ENCODE measurements around the gene THBS4.
A peak's percentile ranks its signal among the peaks of the same experiment; 100 is the strongest.

The THBS4 gene

DNA sequence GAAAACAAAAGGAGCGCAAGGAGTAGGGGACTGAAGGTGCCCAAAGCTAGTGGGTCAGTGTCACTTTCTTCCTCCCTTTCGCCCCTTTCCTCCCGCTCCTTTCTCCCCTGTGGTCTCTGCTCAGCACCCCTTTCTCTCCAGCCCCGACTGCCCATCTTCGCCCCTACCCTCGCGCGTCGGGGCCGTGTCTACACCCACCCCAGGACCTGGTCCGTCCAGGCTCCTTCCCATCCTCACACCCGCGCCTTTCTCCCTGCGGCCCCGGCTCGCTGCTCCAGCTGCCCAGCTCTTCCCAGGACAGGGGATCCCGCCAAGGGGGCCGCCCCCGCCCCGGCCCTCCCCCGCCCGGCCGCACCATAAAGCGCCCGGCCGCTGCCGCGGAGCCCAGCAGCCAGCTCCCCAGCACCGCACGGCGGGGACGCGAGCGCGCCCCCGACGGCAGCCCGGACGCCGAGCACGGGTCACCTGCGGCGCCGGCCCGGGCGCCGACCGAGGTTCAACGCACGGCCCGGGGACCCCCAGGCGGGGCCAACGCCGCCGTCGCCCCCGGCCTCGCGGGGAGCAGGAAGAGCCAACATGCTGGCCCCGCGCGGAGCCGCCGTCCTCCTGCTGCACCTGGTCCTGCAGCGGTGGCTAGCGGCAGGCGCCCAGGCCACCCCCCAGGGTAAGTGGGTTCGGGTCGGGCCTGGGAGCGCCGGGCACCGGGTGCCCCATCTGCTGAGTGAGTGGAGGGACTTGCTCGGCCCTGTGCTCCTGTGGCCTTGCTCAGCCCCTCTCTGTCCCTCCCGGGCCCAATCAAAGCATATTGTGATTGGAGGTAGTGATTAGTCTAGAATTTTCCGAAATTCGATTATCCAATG, at the start of gene THBS4:
THBS4 (plus strand) TSS at position 387 of the 860 bp plus-strand sequence; CDS start at position 577, 190 bp downstream.
- no peak for DNase-seq

DNA sequence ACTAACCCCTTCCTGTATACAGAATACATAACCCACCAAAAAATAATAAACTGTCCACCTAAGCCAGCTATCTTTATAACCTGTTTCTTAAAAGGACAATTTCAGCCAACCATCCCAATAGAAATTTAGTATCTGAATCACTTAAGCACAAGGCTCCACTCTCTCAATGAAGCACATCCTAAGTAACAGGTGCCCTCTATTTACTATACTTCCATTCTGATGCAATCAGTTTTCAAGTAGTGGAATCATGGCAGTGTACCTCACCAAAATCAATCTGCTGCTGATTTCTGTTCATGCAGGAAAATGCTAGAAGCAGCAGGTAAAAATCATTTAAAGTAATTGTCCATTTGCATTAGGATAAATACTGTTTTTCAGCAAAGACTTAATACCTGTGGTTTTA, 48.9 kb upstream of the THBS4 start:
- no peak for DNase-seq

DNA sequence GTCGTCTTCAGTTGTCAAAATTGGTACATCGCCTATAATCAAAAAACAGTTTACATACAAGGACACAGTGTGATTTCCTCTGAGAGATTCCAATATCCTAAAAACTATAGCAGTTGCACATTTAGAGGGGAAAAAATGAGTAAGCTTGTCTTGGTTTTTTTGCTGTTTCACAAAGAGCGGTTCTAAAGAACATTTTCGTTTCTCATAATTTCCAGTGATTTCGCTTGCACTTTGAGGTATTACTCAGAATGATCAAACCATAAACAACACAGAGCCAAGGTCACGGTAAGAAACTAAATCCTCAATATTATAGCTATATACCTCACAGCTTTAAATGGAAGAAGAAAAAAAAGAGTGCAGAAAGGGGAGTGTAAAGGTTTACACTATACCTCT, 44.9 kb upstream of the THBS4 start:
- DNase-seq: no peak

DNA sequence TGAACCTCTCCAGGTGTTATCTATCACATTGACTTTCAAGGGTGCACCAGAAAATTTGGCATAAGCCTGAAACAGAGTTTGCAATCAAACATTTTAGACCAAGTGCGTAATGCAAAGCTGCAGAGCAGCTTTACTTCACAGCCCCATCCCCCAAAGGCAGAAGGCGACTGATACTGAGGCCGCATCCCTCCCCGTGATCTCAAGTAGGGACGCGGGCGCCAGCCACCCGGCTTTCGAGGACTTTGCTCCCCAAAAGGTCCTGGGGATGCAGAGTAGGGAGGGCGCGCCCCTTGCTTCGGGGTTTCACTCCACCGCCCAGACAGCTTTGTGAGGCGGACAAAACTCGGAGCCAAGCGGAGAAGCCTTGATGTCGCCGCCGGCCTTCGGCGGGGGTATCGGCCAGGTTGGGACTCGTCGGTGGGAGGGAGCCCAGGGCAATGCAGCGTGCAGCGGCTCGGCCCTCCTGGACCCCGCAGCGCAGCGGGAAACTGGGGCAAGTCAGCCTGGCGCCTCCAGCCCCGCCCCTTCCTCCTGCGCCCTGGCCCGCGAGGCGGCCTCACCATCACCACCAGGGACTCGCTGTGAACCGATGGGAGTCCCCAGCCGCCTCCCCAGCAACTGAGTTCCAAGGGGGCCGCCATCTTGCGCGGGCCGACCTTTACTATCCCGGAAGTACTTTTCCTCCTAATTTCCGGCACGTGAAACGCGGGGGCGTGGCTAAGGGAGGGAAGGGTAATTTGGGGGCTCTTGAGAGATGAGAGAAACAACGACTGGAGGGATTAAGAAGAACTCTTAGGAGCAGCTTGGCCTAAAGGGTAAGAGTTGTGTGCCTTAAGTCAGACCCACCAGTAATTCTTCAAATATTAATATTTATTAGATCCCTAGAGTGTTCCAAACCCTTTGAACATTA, 44.3 kb upstream of the THBS4 start, which contains the start of gene MTX3:
MTX3 (minus strand) TSS at position 665 of the 910 bp plus-strand sequence; CDS start at position 641, 24 bp downstream.
- peak; percentile 71 for DNase-seq

DNA sequence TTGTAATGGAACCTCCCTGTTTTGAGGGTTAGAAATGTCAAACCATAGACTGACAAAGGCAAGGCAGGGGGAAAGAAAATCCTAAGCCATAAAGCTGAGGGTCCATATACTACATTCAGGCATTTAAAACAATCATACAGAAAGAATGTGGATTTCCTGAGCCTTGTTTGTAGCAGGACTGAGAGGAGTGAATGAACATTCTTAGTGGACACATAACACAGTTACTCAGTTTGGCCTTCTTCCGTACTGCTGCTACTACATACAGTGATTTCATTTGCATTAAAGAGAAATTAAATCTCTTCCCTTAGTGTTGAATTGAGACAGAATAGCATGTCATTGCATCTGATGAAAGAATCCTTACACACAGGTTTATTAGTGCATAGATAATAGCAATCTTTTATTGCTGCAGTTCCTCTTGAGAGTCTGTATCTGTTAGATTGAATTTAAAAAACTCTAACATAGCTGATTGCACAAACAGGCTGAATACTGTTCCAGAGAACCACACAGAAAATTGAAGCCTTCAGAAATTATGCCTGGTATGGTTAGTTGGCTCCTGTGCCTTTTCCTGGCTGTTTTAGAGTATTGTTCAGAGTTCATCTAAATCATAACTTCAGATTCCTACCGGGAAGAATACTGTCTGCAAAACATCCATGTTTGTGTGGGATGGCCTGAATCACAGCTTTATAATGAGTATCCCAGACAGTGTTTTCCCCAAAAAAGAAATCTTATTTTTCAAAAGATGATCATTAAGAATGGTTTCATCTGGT, 42.1 kb upstream of the THBS4 start:
- DNase-seq: no peak

DNA sequence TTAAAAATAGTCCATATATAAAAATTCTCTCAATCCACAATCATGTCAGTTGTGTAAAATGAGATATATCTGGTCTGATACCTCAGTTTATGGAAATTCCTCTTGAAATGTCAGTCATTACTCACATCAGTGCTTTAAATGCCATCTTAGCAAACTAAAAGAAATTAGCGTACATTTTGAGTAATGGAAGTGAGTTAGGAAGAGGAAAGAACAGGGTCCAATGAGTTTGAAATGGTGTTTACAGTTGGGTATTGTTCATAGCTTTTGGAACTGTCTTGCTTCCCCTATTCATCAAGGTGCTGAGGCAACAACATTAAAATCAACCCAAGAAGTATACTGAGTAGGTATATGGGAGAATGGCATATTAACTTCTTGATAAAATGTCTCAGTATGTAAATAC, 35.4 kb upstream of the THBS4 start:
- no peak for DNase-seq

DNA sequence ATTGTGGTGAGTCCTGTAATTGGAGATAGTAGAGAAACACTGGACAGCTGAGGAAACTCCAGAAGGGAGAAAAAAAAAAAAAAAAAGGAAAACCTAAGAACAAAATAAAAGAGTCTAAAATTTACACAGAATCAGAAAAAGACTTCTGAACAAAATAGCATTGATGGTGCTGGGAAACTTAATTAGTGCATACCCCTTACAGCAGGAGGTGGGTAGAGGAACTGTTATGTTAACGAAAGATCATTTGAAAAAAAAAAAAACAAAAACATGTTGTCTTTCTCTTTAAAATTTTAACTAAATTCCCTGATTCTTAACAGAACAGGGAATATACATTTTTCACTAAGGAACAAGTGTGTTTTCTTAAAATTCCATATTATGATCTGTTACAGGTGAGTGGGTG, 32.5 kb upstream of the THBS4 start:
- no peak for DNase-seq

DNA sequence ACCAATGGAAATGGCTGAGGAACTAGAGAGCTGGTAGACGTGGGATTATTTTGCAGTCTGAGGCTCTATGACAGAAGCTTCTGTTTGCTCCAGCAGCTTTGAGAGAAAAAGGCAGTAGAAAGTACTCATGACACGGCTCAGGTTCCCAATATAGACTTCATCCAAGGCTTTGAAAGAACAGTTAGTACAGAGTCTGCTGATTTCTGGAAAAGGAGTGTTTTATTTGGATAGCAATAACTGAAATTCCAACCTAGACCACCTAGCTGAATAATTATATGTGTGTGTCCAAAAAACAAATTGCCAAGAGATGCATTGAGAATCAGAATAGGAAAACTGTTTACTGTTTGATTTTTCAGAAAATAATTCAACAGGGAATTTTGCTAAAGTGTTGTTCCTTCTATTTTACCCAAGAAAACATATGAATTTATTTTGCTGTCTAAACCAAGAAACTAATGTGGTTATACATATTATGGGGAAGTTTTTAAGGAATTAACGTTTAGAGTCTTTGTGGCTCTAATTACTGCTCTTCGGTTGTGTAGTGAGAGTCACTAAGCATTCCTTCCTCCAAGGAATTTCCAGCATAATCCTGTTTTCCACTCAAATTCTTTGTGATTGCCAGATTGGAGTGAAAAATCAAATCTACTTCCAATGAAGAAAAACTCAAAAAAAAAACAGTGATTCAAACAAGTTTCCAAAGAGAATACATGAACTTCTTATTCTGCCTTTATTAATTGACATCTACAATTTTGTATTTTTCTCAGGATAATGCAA, 26.0 kb upstream of the THBS4 start:
- no peak for DNase-seq

DNA sequence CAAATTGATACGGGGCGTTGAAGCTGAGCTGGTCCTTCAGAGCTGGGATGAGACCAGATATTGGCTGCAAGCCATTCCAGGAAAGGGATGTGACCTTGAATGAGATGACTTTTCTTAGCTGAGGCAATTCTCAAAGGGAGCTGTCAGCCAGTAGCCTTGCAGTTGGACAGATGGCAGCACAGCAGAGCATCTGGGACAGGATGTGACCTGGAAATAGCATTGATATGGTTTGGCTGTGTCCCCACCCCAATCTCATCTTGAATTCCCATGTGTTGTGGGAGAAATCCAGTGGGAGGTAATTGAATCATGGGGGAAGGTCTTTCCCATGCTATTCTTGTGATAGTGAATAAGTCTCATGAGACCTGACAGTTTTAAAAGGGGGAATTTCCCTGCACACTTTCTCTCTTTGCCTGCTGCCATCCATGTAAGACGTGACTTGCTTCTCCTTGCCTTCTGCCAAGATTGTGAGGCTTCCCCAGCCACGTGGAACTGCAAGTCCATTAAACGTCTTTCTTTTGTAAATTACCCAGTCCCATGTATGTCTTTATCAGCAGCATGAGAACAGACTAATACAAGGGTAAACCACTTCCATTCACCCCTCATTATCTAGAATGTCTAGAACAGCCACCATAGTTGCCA, 24.3 kb upstream of the THBS4 start:
- no peak for DNase-seq

DNA sequence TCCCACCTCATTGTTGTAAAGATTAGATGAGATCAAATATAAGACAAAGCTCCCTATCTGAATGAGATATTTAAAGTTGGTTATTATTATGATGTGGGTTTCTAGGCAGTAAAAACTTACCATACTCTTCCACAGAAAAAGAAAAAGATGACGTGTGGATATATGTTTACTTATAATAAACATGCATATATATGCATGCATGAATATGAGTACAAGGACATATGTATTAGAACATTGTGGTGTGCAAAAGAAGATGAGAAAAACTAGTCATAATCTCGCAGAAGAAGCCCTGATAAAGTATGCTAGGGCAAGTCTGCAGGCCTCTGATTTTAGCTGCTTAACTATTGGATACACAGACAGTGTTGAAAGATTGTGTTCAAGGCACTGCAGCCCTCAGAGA, 10.1 kb upstream of the THBS4 start:
- DNase-seq: no peak

DNA sequence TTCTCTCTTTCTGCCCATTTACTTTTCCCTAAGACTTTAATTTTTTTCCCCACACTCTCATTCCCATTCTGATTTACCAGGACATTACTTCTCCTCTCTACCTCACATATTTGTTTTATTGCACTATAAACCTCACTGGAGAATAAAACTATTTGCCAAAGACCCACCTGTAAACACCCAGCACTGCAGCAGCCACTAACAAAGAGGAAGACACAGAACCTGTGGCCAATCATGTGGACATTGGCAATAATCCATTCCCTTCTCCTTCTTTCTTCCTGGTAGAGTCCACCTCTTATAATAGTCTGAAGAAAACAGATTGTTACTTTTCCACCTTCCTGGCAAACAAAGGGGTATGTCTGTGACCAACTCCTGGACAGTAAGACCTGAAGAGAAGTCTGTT, 8.3 kb upstream of the THBS4 start:
- no peak for DNase-seq

DNA sequence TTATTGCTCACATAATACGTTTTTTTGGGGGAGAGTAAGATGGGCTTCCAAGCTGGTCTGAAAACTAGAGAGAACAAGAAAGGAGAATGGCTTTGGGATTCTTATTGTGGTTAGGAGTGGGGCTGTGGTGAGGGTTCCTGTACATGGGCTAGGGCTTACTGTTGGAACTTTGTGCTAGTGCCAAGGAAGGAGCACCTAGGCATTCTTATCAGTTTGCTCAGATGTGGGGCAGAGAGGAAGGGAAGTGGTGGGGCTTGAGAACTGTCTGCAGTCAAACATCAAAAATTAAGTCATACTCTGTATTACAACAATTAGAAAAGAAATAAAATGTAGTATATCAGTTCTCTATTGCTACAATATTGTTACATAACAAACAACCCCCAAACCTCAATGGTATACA, 4.0 kb upstream of the THBS4 start:
- DNase-seq: no peak

DNA sequence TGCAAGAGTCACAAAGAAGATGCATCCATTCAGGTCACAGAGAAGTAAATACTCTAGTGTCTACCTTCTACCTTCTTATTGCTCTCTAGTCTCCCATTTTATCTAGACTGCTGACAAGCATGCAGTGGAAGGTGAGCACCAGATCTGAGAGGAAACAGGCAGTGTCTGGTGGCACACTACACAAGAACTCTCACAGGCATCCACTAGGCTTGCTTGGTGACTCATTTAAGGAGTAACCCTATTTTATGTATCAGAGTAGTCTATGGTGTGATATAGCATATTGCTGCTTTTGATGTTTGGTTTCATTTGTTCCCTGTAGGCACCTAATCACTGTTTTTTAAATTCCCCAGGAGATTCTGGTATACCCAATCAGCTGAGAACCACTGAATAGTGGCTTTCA, 1.6 kb upstream of the THBS4 start:
- no peak for DNase-seq

DNA sequence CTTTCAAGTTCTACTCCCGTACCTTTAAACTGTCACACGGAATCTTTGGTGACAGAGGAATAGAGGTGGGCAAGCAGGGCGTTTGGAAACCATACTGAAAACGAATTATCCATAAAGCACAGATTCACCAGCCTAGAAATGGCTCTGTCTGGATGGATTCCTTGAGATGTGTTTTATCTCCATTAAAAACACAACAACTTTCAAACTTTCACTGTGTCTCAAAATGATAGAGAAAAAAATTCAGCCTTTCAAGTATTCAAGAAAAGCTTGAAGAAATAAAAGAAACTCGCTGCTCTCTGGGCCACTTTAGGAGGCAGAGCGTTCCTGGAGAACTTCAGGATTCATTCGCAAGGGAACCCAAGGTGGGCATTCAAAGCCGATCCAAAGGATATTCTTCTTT, 589 bp upstream of the THBS4 start:
- DNase-seq: no peak

DNA sequence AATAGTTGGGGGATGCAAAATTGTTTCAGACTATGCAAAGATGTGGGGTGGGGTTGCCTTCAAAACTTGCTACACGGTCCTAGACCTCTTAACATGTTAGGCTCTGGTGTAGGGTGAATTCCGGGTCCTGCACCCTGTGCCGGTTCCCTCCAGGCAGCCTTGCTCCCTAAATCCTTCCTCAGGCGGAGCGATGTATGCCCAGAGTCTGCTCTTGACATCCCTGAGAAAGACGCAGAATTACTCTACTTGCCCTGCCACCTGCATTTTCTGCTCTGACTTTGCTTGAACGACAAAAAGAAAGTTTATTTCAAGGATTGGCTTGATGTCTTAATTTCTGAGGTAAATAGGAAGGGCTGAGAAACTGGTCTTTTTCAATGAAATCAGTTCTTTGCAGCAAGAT, 691 bp downstream of the THBS4 start:
- DNase-seq: no peak

DNA sequence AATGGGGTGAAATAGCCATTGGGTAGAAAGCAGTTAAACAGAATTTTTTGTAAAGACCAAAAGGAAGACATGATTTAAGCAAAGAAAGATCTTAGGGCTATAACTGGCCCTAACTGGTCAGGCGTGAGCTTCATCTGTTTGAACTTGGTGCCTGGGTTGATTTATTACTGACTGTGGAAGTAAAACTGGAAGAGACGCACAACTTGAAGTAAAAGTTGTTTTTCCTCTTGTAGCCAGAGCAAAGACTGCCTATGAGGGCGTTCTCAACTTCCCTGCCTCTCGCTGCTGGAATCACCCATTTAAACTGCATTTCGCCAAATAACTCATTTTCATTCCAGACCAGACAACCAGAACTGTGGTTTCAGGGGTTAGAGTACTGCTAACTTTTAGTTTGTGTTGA, 1.5 kb downstream of the THBS4 start:
- no peak for DNase-seq

DNA sequence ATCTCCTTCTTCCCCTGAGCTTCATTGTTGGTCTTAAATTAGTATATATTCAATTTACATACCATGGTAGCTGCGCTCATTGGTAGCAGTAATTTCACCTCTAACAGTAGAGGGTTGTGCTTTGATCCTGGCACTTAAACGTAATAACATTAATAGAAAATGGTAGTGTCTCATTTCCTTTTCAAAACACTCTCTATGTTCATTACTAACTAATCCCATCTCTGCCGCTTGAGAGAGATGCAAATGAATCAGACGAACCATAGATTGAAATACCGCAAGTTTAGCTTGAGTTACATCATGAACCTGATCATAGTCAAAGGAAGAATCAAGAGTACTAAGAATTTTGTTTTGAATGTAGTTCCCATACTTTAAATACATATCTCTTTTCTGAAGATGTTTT, 2.2 kb downstream of the THBS4 start:
- DNase-seq: no peak

DNA sequence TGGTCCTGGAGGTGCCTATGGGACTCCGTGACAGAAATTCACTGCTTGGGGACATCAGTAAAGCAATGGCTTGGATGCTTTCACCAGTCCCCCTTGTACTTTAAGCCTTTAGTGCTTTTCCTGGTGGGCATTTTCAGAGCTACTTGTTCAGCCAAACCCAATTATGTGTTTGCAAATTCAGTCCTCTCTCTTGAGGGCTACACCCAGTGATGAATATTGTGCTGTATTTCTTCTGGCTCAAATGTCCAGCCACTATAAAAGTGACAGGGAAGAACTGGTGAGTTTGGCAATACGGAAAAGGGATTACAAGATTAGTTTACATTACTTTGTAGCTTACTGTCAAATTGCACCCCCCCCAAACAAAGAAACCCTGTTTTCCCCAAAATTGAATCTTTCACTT, 4.5 kb downstream of the THBS4 start:
- no peak for DNase-seq

DNA sequence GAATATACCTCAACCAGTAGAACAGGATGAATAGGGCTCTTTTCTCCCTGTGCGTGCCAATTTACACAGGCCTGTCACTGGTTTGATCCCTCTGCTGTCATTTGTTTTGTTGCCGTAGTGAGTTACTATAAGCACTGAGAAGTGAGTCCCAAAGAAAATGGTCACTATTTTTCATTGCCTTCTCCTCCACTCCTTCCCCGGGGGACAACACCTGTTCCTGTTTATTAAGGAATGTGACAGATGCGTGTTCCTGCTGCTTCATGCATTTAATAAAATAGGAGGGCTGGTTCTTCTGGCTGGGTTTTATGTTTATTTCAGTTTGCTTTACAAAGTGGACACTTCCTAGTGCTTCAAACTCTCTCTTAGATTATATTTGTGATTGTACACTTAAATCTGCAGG, 6.4 kb downstream of the THBS4 start:
- DNase-seq: no peak

DNA sequence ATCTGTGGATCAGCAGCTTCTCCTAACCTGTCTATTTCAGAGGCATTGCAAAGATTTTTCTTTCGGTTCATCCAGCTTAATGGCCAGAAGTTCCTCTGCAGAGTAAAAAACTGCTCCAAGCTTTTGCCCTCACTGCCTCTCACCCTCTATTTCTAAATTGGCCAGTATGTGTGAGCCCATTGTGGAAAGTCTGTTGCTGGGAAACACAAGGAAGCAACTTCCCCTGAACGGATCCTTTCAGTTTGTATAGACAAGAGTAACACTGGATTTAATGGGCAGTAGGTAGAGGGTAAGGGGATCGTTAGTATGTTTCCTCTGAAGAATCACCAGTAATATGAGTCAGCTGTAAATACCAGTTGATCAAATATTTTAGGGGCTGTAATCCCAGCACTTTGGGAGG, 7.2 kb downstream of the THBS4 start:
- DNase-seq: no peak

DNA sequence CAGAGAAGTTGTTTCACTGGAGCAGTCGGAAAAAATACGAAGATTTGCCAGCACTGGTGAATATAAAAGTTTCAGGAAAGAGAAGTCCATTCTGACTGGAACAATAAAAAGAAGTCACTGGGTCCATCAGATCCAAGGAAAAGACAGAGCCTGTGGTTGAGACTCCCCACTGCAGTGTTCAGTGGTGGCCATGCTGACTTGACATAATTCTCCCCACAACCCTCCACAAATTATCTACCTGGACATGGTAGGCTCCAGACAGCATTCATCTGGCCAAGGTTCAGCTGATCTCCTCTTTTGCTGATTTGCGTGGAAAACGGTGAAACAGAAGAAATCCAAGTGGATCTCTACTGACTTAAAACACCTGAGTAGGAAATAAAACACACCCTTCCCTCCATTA, 8.0 kb downstream of the THBS4 start:
- DNase-seq: no peak

Data from NCI-H226 (cell line).